OCI-LY1 (cell line): Measurements from ENCODE around the gene DGKG.

Source experiments
- EZH2 ChIP-seq: fragments of 200-600 bp; sonication (generic), shearing (Covaris generic); IDR thresholded peaks from 2 replicates; pipeline ENCODE4 v1.8.0; 2017; ENCODE audit warnings: borderline replicate concordance, mixed run types, mild to moderate bottlenecking, antibody characterized with exemption, low read length, moderate library complexity, mixed read lengths
- TF ChIP-seq, protein P1 (sequence below): fragments of 200-600 bp; sonication (generic), shearing (Covaris generic); IDR thresholded peaks from 2 replicates; pipeline ENCODE4 v1.5.1; 2017; ENCODE audit warnings: mild to moderate bottlenecking, antibody characterized with exemption, low read length, moderate library complexity, mixed read lengths

DNA sequence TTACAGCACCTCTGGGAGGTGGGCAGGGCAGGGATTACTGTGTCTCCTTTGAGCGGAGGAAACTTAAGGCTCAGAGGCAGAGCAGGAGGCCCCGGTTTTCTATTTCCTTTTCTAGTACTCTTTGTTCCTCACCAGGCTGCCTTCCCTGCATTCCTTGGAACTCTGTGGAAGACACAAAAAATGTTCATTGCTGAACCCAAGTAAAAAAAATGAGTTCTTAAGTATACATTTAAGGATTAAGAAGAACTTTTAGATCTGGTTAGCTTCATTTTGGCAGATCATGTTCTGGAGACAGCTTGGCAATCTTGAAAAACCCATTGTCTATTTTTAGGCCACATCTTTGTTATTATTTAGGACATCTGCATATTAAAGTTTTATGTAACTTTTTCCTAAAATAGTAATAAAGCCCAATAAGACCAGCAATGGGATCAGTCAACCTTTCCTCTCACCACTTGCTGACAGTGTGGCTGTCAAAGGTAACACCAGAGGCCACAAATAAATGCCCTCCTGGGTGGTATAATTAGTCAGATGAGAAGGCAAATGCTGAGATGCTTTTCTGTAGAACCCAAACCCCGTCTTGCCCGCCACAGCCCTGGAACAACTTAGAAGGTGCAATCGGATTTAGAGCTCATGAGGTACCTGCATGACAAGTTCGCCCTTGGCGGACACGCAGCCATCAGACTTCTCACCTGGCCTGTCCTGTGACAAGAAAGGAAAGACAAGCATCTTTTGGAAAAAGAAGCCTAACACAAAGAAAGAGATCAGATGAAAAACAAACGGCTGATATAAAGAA, 97.2 kb downstream of the DGKG start:
- TF ChIP-seq, protein P1, sequence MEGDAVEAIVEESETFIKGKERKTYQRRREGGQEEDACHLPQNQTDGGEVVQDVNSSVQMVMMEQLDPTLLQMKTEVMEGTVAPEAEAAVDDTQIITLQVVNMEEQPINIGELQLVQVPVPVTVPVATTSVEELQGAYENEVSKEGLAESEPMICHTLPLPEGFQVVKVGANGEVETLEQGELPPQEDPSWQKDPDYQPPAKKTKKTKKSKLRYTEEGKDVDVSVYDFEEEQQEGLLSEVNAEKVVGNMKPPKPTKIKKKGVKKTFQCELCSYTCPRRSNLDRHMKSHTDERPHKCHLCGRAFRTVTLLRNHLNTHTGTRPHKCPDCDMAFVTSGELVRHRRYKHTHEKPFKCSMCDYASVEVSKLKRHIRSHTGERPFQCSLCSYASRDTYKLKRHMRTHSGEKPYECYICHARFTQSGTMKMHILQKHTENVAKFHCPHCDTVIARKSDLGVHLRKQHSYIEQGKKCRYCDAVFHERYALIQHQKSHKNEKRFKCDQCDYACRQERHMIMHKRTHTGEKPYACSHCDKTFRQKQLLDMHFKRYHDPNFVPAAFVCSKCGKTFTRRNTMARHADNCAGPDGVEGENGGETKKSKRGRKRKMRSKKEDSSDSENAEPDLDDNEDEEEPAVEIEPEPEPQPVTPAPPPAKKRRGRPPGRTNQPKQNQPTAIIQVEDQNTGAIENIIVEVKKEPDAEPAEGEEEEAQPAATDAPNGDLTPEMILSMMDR = no peak
- no peak for TF ChIP-seq EZH2
